Measurements from ENCODE around the gene IFNK. TPM values are rescaled to one million over a fixed set of nuclear protein-coding genes. Genes with fewer than 3 reads are reported as not detected.
A peak's percentile ranks its signal among the peaks of the same experiment; 100 is the strongest.

Gene IFNK
- polyA plus RNA-seq, 2 of the 4 experiments (the other 2 are of a cell fraction), result not detected

DNA sequence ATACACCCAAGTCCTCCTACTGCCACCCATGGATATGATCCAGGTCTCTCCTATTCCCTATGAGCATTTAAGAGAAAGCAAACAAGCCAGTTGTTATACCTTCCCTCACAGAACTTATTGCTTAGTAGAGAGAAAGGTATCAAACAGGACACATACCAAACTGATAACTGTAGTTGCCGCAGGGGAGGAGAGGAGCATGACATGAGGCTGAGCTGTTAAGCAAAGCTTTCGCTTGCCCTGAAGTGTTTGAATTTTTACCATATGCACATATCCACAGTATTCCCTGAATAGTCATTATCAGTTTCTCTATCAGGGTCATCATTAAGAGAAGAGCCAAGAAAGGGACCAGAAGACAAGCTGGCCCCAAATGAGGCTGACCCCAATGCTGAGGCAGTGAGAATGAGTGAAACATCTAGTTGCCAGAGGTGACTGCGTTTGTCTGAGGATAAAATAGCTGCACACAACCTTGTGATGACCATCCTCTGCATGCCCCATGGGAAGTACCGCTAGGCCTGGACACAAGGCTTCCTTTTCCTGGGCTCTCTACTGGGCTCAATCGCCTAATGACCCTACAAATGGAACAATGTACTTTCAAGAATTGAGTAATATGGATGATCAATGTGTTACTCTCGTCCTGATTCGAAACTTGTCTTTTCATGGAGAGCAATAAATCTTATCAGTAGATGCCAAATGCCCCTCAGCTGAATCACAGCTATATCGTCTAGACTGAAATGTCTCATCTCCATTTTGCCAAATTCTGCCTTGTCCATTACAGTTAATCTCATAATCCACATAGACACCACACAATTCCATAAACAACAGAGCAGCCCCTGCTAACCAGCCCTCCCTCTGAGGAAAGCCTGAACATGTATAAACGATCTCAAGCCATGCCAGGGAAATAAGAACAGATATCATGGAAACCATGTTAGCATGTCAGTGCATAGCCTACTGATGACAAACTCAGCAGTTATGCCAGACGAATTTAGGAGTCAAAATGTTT lies 4.3 kb upstream of the IFNK start:
- DNase-seq (ENCODE audit: low read depth in 1 of 2, low spot score in 1 of 2), result peak in 1 of 2 experiments; percentile 49
- peak; percentile 86 for FAIRE-seq
- 15% methylated on average over 10 of the region's 10 CpGs for WGBS (ENCODE audit: missing lambda C conversion rate)
- Histone ChIP-seq H3K4me2 (peak overlapping the region; percentile 59), H3K4me1 (peaks cover 30% of the 10 kb centered on the region), H3K27ac (peak overlapping the region; percentile 68 to 83), H3K9me3 (no peaks in the 10 kb centered on the region), H3K4me3 (no peak overlapping the region)
- POLR2A ChIA-PET, result interaction anchor here (0.9 kb wide), 1 partner anchor 93 kb away, joined by 3 read pairs; no protein-coding TSS in a partner anchor
- TF ChIP-seq JUNB (IDR thresholded peaks at IDR 0.05) (peak; percentile 59), HEYL (CRISPR knock-in tag; IDR thresholded peaks at IDR 0.05) (no peak), GATA3 (IDR thresholded peaks at IDR 0.05; ENCODE audit: borderline replicate concordance) (peak; percentile 66; the same call in 1 of the 2 replicates), FOSL2 (IDR thresholded peaks at IDR 0.05) (peak; percentile 36; the same call in 1 of the 2 replicates), FOSL2 (CRISPR knock-in tag; IDR thresholded peaks at IDR 0.05) (peak; percentile 59), FOSB (CRISPR knock-in tag; IDR thresholded peaks at IDR 0.05) (no peak)
- CTCF ChIA-PET, result interaction anchor here (1.0 to 2.6 kb wide), 4 partner anchors 10 to 186 kb away, joined by 3 to 14 read pairs (median 7); partner anchors contain the start of gene MOB3B
- ATAC-seq, result peak; percentile 84 to 88

- TF ChIP-seq, protein P1, sequence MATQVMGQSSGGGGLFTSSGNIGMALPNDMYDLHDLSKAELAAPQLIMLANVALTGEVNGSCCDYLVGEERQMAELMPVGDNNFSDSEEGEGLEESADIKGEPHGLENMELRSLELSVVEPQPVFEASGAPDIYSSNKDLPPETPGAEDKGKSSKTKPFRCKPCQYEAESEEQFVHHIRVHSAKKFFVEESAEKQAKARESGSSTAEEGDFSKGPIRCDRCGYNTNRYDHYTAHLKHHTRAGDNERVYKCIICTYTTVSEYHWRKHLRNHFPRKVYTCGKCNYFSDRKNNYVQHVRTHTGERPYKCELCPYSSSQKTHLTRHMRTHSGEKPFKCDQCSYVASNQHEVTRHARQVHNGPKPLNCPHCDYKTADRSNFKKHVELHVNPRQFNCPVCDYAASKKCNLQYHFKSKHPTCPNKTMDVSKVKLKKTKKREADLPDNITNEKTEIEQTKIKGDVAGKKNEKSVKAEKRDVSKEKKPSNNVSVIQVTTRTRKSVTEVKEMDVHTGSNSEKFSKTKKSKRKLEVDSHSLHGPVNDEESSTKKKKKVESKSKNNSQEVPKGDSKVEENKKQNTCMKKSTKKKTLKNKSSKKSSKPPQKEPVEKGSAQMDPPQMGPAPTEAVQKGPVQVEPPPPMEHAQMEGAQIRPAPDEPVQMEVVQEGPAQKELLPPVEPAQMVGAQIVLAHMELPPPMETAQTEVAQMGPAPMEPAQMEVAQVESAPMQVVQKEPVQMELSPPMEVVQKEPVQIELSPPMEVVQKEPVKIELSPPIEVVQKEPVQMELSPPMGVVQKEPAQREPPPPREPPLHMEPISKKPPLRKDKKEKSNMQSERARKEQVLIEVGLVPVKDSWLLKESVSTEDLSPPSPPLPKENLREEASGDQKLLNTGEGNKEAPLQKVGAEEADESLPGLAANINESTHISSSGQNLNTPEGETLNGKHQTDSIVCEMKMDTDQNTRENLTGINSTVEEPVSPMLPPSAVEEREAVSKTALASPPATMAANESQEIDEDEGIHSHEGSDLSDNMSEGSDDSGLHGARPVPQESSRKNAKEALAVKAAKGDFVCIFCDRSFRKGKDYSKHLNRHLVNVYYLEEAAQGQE (IDR thresholded peaks at IDR 0.05), result 0 out of 2 replicates have a peak, but pooled peaks have one; percentile 18
- no peak for TF ChIP-seq BCL3 (IDR thresholded peaks at IDR 0.05)
- Histone ChIP-seq H3K9me3 (no peaks in the 10 kb centered on the region), H3K4me1 (peaks cover 30% of the 10 kb centered on the region), H3K4me3 (no peak overlapping the region), H3K27ac (peak overlapping the region; percentile 68 to 83), H3K4me2 (peak overlapping the region; percentile 59; the same call in 2 of the 3 replicates)
- ATAC-seq (no peak), DNase-seq (ENCODE audit: low read depth in 1 of 2, low spot score in 1 of 2) (no peak), FAIRE-seq (no peak)
- ChIA-PET POLR2A (no interaction called here), CTCF (interaction anchor here (2.6 kb wide), 1 partner anchor 9 kb away, joined by 14 read pairs; the partner anchor contains the start of gene MOB3B)
- WGBS (ENCODE audit: missing lambda C conversion rate), result 59% methylated on average over 4 of the region's 4 CpGs
Observed at GRCh38 chr9:27520986-27521385, 3.1 kb upstream of the IFNK start.

- no peak for DNase-seq (ENCODE audit: low read depth in 1 of 2, low spot score in 1 of 2)
- H3K4me2 ChIP-seq, result no peak overlapping the region
- H3K4me1 ChIP-seq, result peaks cover 29% of the 10 kb centered on the region
- no peak for TF ChIP-seq HOXB13 (CRISPR knock-in tag; IDR thresholded peaks at IDR 0.05; ENCODE audit: low read depth)
- TF ChIP-seq BCL3 (IDR thresholded peaks at IDR 0.05), result no peak
- no peak for TF ChIP-seq HDAC2 (IDR thresholded peaks at IDR 0.05)
- TF ChIP-seq ESRRA (IDR thresholded peaks at IDR 0.05; ENCODE audit: borderline replicate concordance, low read length), result no peak
- no peak for TF ChIP-seq BHLHE40 (IDR thresholded peaks at IDR 0.05; ENCODE audit: low read depth, low read length)
- no peak for TF ChIP-seq RAD21 (conservative IDR thresholded peaks at IDR 0.05 in 1 of 2, IDR thresholded peaks at IDR 0.05 in 1 of 2)
- TF ChIP-seq RARB (CRISPR knock-in tag; IDR thresholded peaks at IDR 0.05), result no peak
- no peak for TF ChIP-seq HEYL (CRISPR knock-in tag; IDR thresholded peaks at IDR 0.05)
- no peak for TF ChIP-seq TP53 (CRISPR knock-in tag; IDR thresholded peaks at IDR 0.05)
- TF ChIP-seq FOSL2 (IDR thresholded peaks at IDR 0.05), result no peak
- TF ChIP-seq FOSL2 (CRISPR knock-in tag; IDR thresholded peaks at IDR 0.05), result no peak
- TF ChIP-seq KDM5A (IDR thresholded peaks at IDR 0.05), result no peak
- TF ChIP-seq MAX (IDR thresholded peaks at IDR 0.05), result no peak
- no peak for TF ChIP-seq SREBF2 (IDR thresholded peaks at IDR 0.05)
- TF ChIP-seq, protein P2, sequence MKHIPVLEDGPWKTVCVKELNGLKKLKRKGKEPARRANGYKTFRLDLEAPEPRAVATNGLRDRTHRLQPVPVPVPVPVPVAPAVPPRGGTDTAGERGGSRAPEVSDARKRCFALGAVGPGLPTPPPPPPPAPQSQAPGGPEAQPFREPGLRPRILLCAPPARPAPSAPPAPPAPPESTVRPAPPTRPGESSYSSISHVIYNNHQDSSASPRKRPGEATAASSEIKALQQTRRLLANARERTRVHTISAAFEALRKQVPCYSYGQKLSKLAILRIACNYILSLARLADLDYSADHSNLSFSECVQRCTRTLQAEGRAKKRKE (CRISPR knock-in tag; IDR thresholded peaks at IDR 0.05; ENCODE audit: low read depth), result no peak
- H3K9me3 ChIP-seq, result no peaks in the 10 kb centered on the region
- ATAC-seq, result no peak
- no peak overlapping the region for H3K4me3 ChIP-seq
- ChIA-PET POLR2A (no interaction called here), CTCF (interaction anchor here (0.9 to 1.5 kb wide), 3 partner anchors 24 to 190 kb away, joined by 3 to 8 read pairs (median 4); no protein-coding TSS in a partner anchor)
- FAIRE-seq, result no peak
- H3K27ac ChIP-seq, result no peak overlapping the region
Observed at GRCh38 chr9:27523141-27523540, 949 bp upstream of the IFNK start.
